Uterus (tissue), 4 donors: Measurements from ENCODE around the gene APOB. TPM values are rescaled to one million over a fixed set of nuclear protein-coding genes. Genes with fewer than 3 reads are reported as not detected.
A peak's percentile ranks its signal among the peaks of the same experiment; 100 is the strongest.

ENCODE experiments used
- DNase-seq, 2 donors: peaks; one replicate each; pipeline ENCODE4 v3.0.0-alpha.2; 2019 to 2020
- H3K27ac ChIP-seq, 2 donors: fragments of 200-600 bp; sonication (generic); 1 replicate in 1 of 2; 2 replicates in 1 of 2; pipeline ENCODE4 v1.5.1; 2016 to 2018
- H3K27me3 ChIP-seq, 2 donors: fragments of 200-600 bp; sonication (generic); one replicate each; pipeline ENCODE4 v1.5.1; 2018 to 2019; ENCODE audit warnings: control low read depth in 1 of 2
- H3K36me3 ChIP-seq, 2 donors: fragments of 200-600 bp; sonication (generic); one replicate each; pipeline ENCODE4 v1.5.1; 2019; ENCODE audit warnings: control low read depth in 1 of 2
- H3K4me1 ChIP-seq, 2 donors: fragments of 200-600 bp; sonication (generic); one replicate each; pipeline ENCODE4 v1.5.1; 2018 to 2019; ENCODE audit warnings: control low read depth in 1 of 2
- H3K4me3 ChIP-seq, 2 donors: fragments of 200-600 bp; sonication (generic); 1 replicate in 1 of 2; 2 replicates in 1 of 2; pipeline ENCODE4 v1.5.1; 2018 to 2019; ENCODE audit warnings: mild to moderate bottlenecking in 1 of 2
- H3K9me3 ChIP-seq, 2 donors: fragments of 200-600 bp; sonication (generic); one replicate each; pipeline ENCODE4 v1.5.1; 2019; ENCODE audit warnings: control low read depth in 1 of 2
- CTCF ChIP-seq, 4 experiments: fragments of 200-600 bp in 2 of 4; fragments of 450-650 bp in 2 of 4; sonication (generic) in 2 of 4; IDR thresholded peaks; one replicate each; pipeline ENCODE4 v1.5.1; 2016 to 2019; ENCODE audit warnings: antibody characterized with exemption in 4 of 4, mild to moderate bottlenecking in 2 of 4, moderate library complexity in 1 of 4
- POLR2A ChIP-seq, 2 donors: fragments of 450-650 bp; IDR thresholded peaks; one replicate each; pipeline ENCODE4 v1.6.1; 2016; ENCODE audit warnings: antibody characterized with exemption in 2 of 2, mild to moderate bottlenecking in 1 of 2, moderate library complexity in 1 of 2
- intact Hi-C: fragments of 100-400 bp; cut with DNase I; formaldehyde crosslinking; loops from one replicate; pipeline ENCODE4 v1.15.1; 2023; ENCODE audit warnings: low total_unique reads
- total RNA-seq, 4 donors: library from RNA; depleted of rRNA in 3 of 4; stranded (reverse); fragments of >200 nt in 3 of 4; gene quantifications; one replicate each; pipeline versions ENCODE4 v1.1.0 to v1.2.4, GENCODE V29; 2014 to 2023
- donor health status: DM: yes; HTN: yes; CAD: no.

APOB gene
- total RNA-seq, 4 donors from 2014 or later: 0.41 to 0.55 TPM; not detected in 2

DNA sequence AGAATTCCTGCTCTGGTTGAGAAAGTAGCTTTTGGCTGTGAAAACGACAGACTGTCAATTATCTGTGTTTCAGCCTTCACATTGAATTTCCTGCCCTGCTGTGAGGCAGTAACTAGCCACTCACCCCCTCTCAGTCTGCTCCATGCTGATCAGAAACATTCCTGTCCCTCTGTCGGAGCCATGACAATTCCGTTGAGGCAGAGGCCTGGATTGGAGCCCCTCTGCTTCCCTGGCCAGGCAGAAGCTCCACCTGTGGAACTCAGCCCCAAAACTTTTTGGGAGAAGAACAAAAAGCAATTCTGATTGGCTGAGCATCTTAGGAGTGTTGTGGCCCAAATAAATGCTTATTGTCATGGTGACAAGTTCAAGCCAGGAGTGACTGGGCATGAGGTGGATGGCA is 60.0 kb downstream of the APOB start:
- no peaks in the 10 kb centered on the region for H3K36me3 ChIP-seq
- H3K9me3 ChIP-seq: no peaks in the 10 kb centered on the region
- no peak for TF ChIP-seq CTCF (IDR thresholded peaks at IDR 0.05)
- TF ChIP-seq POLR2A (IDR thresholded peaks at IDR 0.05): no peak
- intact Hi-C loops: no loop called here
- no peak overlapping the region for H3K27ac ChIP-seq
- H3K27me3 ChIP-seq: no peaks in the 10 kb centered on the region
- DNase-seq: no peak
- peaks cover 0 to 8% of the 10 kb centered on the region in 2 donors for H3K4me1 ChIP-seq
- no peak overlapping the region for H3K4me3 ChIP-seq

DNA sequence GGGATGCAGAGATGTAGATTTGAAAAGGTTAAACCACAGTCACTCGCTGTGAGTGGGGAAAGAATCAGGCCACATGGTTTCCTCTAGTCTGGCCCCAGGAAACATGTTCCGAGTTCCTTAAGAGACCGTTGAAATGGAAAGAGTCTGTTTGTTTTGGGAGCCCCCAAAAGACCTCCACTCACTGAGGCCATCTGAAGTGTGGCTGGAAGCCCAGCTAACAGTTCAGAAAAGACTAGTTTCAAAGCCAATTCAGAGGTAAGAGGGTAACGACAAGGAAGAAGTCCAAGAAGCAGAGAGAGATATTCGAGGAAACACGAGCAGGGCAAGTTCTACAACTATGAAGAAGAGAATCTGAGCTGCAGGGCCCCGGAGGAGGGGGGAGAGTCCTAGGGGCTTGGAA is 61.0 kb downstream of the APOB start:
- Histone ChIP-seq H3K9me3 (no peaks in the 10 kb centered on the region), H3K4me3 (no peak overlapping the region), H3K27me3 (no peaks in the 10 kb centered on the region), H3K27ac (no peak overlapping the region), H3K36me3 (no peaks in the 10 kb centered on the region), H3K4me1 (peaks cover 0 to 8% of the 10 kb centered on the region in 2 donors)
- intact Hi-C loops: no loop called here
- no peak for DNase-seq
- no peak for TF ChIP-seq POLR2A (IDR thresholded peaks at IDR 0.05)
- no peak for TF ChIP-seq CTCF (IDR thresholded peaks at IDR 0.05)

GRCh38 chr2:20977520-20978180 is 66.2 kb downstream of the APOB start:
- peak in 1 of 2 donors; percentile 26 for DNase-seq
- intact Hi-C loops: no loop called here
- Histone ChIP-seq H3K27ac (no peak overlapping the region), H3K27me3 (no peaks in the 10 kb centered on the region), H3K4me1 (no peaks in the 10 kb centered on the region), H3K36me3 (no peaks in the 10 kb centered on the region), H3K4me3 (no peak overlapping the region), H3K9me3 (no peaks in the 10 kb centered on the region)
- TF ChIP-seq POLR2A (IDR thresholded peaks at IDR 0.05): no peak
- TF ChIP-seq CTCF (IDR thresholded peaks at IDR 0.05): no peak

DNA sequence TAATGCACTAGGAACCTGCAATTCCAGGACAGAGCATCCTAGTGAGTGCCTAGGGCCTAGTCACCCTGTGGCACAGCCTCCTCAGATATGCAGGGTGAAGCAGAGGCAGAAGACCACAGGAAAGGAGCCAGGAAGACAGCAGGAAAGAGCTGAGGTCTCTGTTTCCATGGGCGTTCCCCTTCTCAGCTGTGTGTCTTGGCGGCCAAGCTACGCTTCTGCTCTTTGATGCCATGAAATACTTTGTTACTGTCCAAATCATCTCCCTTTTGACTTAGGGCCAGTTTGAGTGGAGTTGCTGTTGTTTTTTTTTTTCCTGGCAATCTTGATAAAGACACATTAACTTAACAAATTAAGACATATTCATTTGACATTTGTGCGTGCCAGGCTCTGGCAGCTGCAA is 67.3 kb downstream of the APOB start:
- peak in 1 of 2 donors; percentile 31 for DNase-seq
- Histone ChIP-seq H3K27me3 (no peaks in the 10 kb centered on the region), H3K36me3 (no peaks in the 10 kb centered on the region), H3K4me3 (no peak overlapping the region), H3K4me1 (no peaks in the 10 kb centered on the region), H3K27ac (no peak overlapping the region), H3K9me3 (no peaks in the 10 kb centered on the region)
- intact Hi-C loops: no loop called here
- TF ChIP-seq CTCF (IDR thresholded peaks at IDR 0.05) (no peak), POLR2A (IDR thresholded peaks at IDR 0.05) (no peak)

DNA sequence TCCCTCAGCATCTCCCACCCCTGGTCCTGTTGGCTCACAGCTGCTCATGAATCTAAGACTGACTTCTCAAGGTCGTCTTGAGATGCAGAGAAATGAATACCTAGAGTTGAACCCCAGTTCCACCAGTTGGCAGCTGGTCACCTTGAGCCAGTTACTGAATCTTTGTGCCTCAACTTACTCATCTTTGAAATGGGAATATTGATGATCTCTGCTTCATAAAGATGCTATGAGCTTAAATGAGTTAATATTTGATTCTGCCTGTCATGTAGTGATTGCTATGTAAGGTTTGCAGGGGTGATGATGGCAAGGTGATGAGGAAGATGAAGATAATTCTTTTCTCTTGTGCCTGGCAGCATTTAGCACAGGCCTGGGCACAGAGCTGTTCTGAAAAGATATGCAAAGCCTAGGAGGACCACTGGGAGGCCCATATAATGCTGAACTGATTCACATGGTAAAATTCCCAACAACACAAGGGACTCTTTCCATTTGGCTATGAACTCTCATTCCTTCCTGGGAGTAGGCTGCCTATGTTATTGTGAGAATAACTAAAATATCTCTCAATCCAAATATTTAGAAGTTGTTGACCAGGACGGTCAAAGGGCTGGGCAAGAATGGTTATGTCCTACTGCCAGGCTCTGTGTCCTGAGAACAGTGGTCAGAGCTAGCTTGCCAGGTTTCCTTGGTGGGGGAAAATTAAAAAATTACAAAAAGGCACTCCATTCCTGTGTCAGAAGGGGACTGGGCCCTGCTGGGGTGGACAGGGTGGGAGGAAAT is 70.9 kb downstream of the APOB start:
- Histone ChIP-seq H3K27ac (no peak overlapping the region), H3K36me3 (no peaks in the 10 kb centered on the region), H3K9me3 (no peaks in the 10 kb centered on the region), H3K27me3 (no peaks in the 10 kb centered on the region), H3K4me3 (no peak overlapping the region), H3K4me1 (no peaks in the 10 kb centered on the region)
- DNase-seq: no peak
- intact Hi-C loops: no loop called here
- TF ChIP-seq CTCF (IDR thresholded peaks at IDR 0.05) (no peak), POLR2A (IDR thresholded peaks at IDR 0.05) (no peak)
